HepG2 (cell line): ENCODE measurements around the gene ZNF440. TPM values are rescaled to one million over a fixed set of nuclear protein-coding genes. Genes with fewer than 3 reads are reported as not detected.

Source experiments
- DBP ChIP-seq: sonication (generic); formaldehyde crosslinking; IDR thresholded peaks from 2 replicates; pipeline ENCODE4 v1.4.0; 2020; ENCODE audit warnings: missing genetic modification reagents; ENCODE audit errors: not compliant biosample characterization
- ETS1 ChIP-seq: sonication (generic); formaldehyde crosslinking; IDR thresholded peaks from 2 replicates; pipeline ENCODE4 v1.4.0; 2020; ENCODE audit warnings: missing genetic modification reagents
- GABPA ChIP-seq, 2 experiments: IDR thresholded peaks; 2 replicates each; pipeline ENCODE4 v1.6.1; 2011 to 2016; ENCODE audit warnings: low read depth in 2 of 2, low read length in 1 of 2, missing biosample characterization in 1 of 2, missing genetic modification characterization in 1 of 2
- KLF9 ChIP-seq: IDR thresholded peaks from 2 replicates; pipeline ENCODE4 v1.6.1; 2016; ENCODE audit warnings: low read depth
- MAZ ChIP-seq, 2 experiments: sonication (generic) in 1 of 2; formaldehyde crosslinking in 1 of 2; IDR thresholded peaks; 2 replicates each; pipeline versions ENCODE4 v1.5.0 to v1.6.1; 2012 to 2020; ENCODE audit warnings: low read depth in 2 of 2, mild to moderate bottlenecking in 2 of 2, borderline replicate concordance in 1 of 2, improper control_type of control experiment in 1 of 2, low read length in 1 of 2, missing genetic modification reagents in 1 of 2, moderate library complexity in 1 of 2
- MBNL3 ChIP-seq: fragments of 250-450 bp; sonication (Bioruptor Pico); conservative IDR thresholded peaks from 2 replicates; pipeline ENCODE4 v1.8.0; 2022; ENCODE audit warnings: mild to moderate bottlenecking, inconsistent platforms
- POLR2AphosphoS2 ChIP-seq: IDR thresholded peaks from 2 replicates; pipeline ENCODE4 v1.6.1; 2011; ENCODE audit warnings: low read depth, low read length, improper control_type of control experiment
- RARG ChIP-seq: sonication (generic); formaldehyde crosslinking; IDR thresholded peaks from 2 replicates; pipeline ENCODE4 v1.4.0; 2020; ENCODE audit warnings: low read depth, mild to moderate bottlenecking, missing genetic modification reagents
- RELA ChIP-seq: sonication (generic); formaldehyde crosslinking; IDR thresholded peaks from 2 replicates; pipeline ENCODE4 v1.4.0; 2020; ENCODE audit warnings: missing genetic modification reagents
- SMARCC2 ChIP-seq: fragments of 450-650 bp; IDR thresholded peaks from 2 replicates; pipeline ENCODE4 v1.6.1; 2017; ENCODE audit warnings: antibody characterized with exemption, mild to moderate bottlenecking
- SPEN ChIP-seq: sonication (generic); formaldehyde crosslinking; IDR thresholded peaks from 2 replicates; pipeline ENCODE4 v1.5.1; 2020; ENCODE audit warnings: low read depth, mild to moderate bottlenecking, missing genetic modification reagents
- TERF1 ChIP-seq: sonication (generic); formaldehyde crosslinking; IDR thresholded peaks from 2 replicates; pipeline ENCODE4 v1.8.0; 2022; ENCODE audit warnings: mild to moderate bottlenecking, missing genetic modification reagents, moderate library complexity
- THAP8 ChIP-seq: sonication (generic); formaldehyde crosslinking; IDR thresholded peaks from 2 replicates; pipeline ENCODE4 v1.5.1; 2020; ENCODE audit warnings: missing genetic modification reagents, mild to moderate bottlenecking, borderline replicate concordance
- ZNF616 ChIP-seq: sonication (generic); formaldehyde crosslinking; IDR thresholded peaks from 2 replicates; pipeline ENCODE4 v1.5.0; 2020; ENCODE audit warnings: low read depth, mild to moderate bottlenecking, missing genetic modification reagents
- polyA plus RNA-seq, 8 experiments: library from polyadenylated mRNA; depleted of rRNA in 3 of 8; stranded (reverse) in 7 of 8; unstranded in 1 of 8; fragments of >200 nt; fragmentation: Illumina TruSeq in 4 of 8; extraction: Trizol in 4 of 8; gene quantifications; 2 replicates each; pipeline versions ENCODE4 v1.2.1 to v1.2.3, GENCODE V29; 2011 to 2016; ENCODE audit warnings: low read depth in 4 of 8, missing spikeins in 1 of 8, mixed read lengths in 1 of 8; ENCODE audit not compliant: insufficient read depth in 1 of 8
- total RNA-seq, 5 experiments: library from RNA; depleted of rRNA; stranded (reverse); fragments of >200 nt; fragmentation: Illumina TruSeq; extraction: Trizol; gene quantifications; 2 replicates each; pipeline ENCODE4 v1.2.3, GENCODE V29; 2016; ENCODE audit warnings: low read depth in 1 of 5
- TF ChIP-seq, protein P1 (sequence below): sonication (generic); formaldehyde crosslinking; IDR thresholded peaks from 2 replicates; pipeline ENCODE4 v1.8.1; 2022; ENCODE audit warnings: low read depth, mild to moderate bottlenecking, missing genetic modification reagents
- TF ChIP-seq, protein P2 (sequence below): sonication (generic); formaldehyde crosslinking; IDR thresholded peaks from 2 replicates; pipeline ENCODE4 v1.5.0; 2020; ENCODE audit warnings: missing genetic modification reagents
- TF ChIP-seq, protein P3 (sequence below): sonication (generic); formaldehyde crosslinking; IDR thresholded peaks from 2 replicates; pipeline ENCODE4 v1.8.0; 2022; ENCODE audit warnings: low read depth, missing genetic modification reagents

The ZNF440 gene
- total and polyA plus RNA-seq, 2 of the 13 experiments (the other 11 are each of a cell fraction or from before 2014, with no cell fraction given): 2.7 to 12.4 TPM

GRCh38 chr19:11798391-11799330 is 15.4 kb upstream of the ZNF440 start, which contains the start of gene ZNF491 (continued):
- TF ChIP-seq DBP (no peak), RELA (CRISPR knock-in tag) (no peak), MAZ (IDR thresholded peaks at IDR 0.05; ENCODE audit: borderline replicate concordance, low read depth, low read length) (no peak), MAZ (CRISPR knock-in tag; IDR thresholded peaks at IDR 0.05; ENCODE audit: low read depth) (0 out of 2 replicates have a peak, but pooled peaks have one; percentile 25), KLF9 (no peak), TERF1 (no peak), ETS1 (CRISPR knock-in tag) (no peak), GABPA (IDR thresholded peaks at IDR 0.05; ENCODE audit: low read depth, low read length) (no peak), GABPA (CRISPR knock-in tag; IDR thresholded peaks at IDR 0.05; ENCODE audit: low read depth) (no peak), POLR2AphosphoS2 (no peak), SPEN (CRISPR knock-in tag) (peak; percentile 60), RARG (CRISPR knock-in tag) (no peak), THAP8 (CRISPR knock-in tag) (no peak), ZNF616 (CRISPR knock-in tag) (no peak), MBNL3 (CRISPR knock-in tag) (no peak), SMARCC2 (no peak)
- TF ChIP-seq, protein P1, sequence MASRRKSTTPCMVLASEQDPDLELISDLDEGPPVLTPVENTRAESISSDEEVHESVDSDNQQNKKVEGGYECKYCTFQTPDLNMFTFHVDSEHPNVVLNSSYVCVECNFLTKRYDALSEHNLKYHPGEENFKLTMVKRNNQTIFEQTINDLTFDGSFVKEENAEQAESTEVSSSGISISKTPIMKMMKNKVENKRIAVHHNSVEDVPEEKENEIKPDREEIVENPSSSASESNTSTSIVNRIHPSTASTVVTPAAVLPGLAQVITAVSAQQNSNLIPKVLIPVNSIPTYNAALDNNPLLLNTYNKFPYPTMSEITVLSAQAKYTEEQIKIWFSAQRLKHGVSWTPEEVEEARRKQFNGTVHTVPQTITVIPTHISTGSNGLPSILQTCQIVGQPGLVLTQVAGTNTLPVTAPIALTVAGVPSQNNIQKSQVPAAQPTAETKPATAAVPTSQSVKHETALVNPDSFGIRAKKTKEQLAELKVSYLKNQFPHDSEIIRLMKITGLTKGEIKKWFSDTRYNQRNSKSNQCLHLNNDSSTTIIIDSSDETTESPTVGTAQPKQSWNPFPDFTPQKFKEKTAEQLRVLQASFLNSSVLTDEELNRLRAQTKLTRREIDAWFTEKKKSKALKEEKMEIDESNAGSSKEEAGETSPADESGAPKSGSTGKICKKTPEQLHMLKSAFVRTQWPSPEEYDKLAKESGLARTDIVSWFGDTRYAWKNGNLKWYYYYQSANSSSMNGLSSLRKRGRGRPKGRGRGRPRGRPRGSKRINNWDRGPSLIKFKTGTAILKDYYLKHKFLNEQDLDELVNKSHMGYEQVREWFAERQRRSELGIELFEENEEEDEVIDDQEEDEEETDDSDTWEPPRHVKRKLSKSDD (CRISPR knock-in tag): 0 out of 2 replicates have a peak, but pooled peaks have one; percentile 55
- TF ChIP-seq, protein P2, sequence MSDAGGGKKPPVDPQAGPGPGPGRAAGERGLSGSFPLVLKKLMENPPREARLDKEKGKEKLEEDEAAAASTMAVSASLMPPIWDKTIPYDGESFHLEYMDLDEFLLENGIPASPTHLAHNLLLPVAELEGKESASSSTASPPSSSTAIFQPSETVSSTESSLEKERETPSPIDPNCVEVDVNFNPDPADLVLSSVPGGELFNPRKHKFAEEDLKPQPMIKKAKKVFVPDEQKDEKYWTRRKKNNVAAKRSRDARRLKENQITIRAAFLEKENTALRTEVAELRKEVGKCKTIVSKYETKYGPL: no peak
- TF ChIP-seq, protein P3, sequence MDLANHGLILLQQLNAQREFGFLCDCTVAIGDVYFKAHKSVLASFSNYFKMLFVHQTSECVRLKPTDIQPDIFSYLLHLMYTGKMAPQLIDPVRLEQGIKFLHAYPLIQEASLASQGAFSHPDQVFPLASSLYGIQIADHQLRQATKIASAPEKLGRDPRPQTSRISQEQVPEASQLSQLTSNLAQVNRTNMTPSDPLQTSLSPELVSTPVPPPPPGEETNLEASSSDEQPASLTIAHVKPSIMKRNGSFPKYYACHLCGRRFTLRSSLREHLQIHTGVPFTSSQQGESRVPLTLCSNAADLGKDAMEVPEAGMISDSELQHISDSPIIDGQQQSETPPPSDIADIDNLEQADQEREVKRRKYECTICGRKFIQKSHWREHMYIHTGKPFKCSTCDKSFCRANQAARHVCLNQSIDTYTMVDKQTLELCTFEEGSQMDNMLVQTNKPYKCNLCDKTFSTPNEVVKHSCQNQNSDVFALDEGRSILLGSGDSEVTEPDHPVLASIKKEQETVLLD (CRISPR knock-in tag): no peak
